Brain microvascular endothelial cell (primary cell): Measurements from ENCODE around the gene PINK1.

ENCODE experiments used
- DNase-seq: peaks from one replicate; pipeline ENCODE4 v3.0.0-alpha.2; 2020
- H3K27ac ChIP-seq: fragments of 250-450 bp; sonication (Bioruptor Pico); 2 replicates; pipeline ENCODE4 v1.5.1; 2020; ENCODE audit warnings: mild to moderate bottlenecking, moderate library complexity
- H3K27me3 ChIP-seq: fragments of 250-450 bp; sonication (Bioruptor Pico); replicated peaks from 2 replicates; pipeline ENCODE4 v1.5.1; 2020; ENCODE audit warnings: mild to moderate bottlenecking
- H3K36me3 ChIP-seq: fragments of 250-450 bp; sonication (Bioruptor Pico); replicated peaks from 2 replicates; pipeline ENCODE4 v1.5.1; 2020; ENCODE audit warnings: mild to moderate bottlenecking
- H3K4me3 ChIP-seq: 2 replicates; pipeline ENCODE4 v1.5.1; 2011; ENCODE audit warnings: low read depth, mild to moderate bottlenecking, control low read depth, low read length, moderate library complexity
- CTCF ChIP-seq: IDR thresholded peaks from 2 replicates; pipeline ENCODE4 v1.5.1; 2011; ENCODE audit warnings: low read depth, mild to moderate bottlenecking, moderate library complexity, low read length, control low read depth, inconsistent platforms; ENCODE audit errors: missing control alignments
- in situ Hi-C: cut with HindIII; loops from 2 replicates; pipeline ENCODE4 v1.10.0; 2017; ENCODE audit warnings: low sequenced_read_pairs, low pct_ligation_motif_present

The PINK1 gene

GRCh38 chr1:20684651-20685050 lies 51.4 kb downstream of the PINK1 start:
- in situ Hi-C loops: no loop called here
- no peak overlapping the region for H3K27ac ChIP-seq
- DNase-seq: no peak
- H3K27me3 ChIP-seq: no peaks in the 10 kb centered on the region
- no peaks in the 10 kb centered on the region for H3K36me3 ChIP-seq
- H3K4me3 ChIP-seq: no peak overlapping the region
- no peak for TF ChIP-seq CTCF

- no peaks in the 10 kb centered on the region for H3K36me3 ChIP-seq
- no peak for DNase-seq
- no peak overlapping the region for H3K27ac ChIP-seq
- no peak overlapping the region for H3K4me3 ChIP-seq
- in situ Hi-C loops: no loop called here
- H3K27me3 ChIP-seq: no peaks in the 10 kb centered on the region
- no peak for TF ChIP-seq CTCF
These were observed 51.9 kb downstream of the PINK1 start for GRCh38 chr1:20685099-20685662.

GRCh38 chr1:20685741-20686140 lies 52.5 kb downstream of the PINK1 start:
- Histone ChIP-seq H3K27me3 (no peaks in the 10 kb centered on the region), H3K36me3 (no peaks in the 10 kb centered on the region), H3K4me3 (no peak overlapping the region), H3K27ac (no peak overlapping the region)
- DNase-seq: no peak
- no peak for TF ChIP-seq CTCF
- in situ Hi-C loops: no loop called here

- no peaks in the 10 kb centered on the region for H3K36me3 ChIP-seq
- no peaks in the 10 kb centered on the region for H3K27me3 ChIP-seq
- H3K27ac ChIP-seq: no peak overlapping the region
- DNase-seq: no peak
- no peak for TF ChIP-seq CTCF
- H3K4me3 ChIP-seq: no peak overlapping the region
- in situ Hi-C loops: no loop called here
These were observed 53.8 kb downstream of the PINK1 start for GRCh38 chr1:20686883-20687725.

GRCh38 chr1:20689645-20690056 lies 56.4 kb downstream of the PINK1 start:
- TF ChIP-seq CTCF: no peak
- no peak for DNase-seq
- Histone ChIP-seq H3K27me3 (no peaks in the 10 kb centered on the region), H3K4me3 (no peak overlapping the region), H3K27ac (no peak overlapping the region), H3K36me3 (no peaks in the 10 kb centered on the region)
- in situ Hi-C loops: no loop called here
